Suprapubic skin (tissue), 4 donors: Measurements from ENCODE around the gene URAD. TPM values are rescaled to one million over a fixed set of nuclear protein-coding genes. Genes with fewer than 3 reads are reported as not detected.

Source experiments
- DNase-seq, 2 donors: peaks; one replicate each; pipeline ENCODE4 v3.0.0-alpha.2; 2019; ENCODE audit warnings: low spot score in 2 of 2
- H3K27ac ChIP-seq: fragments of 200-600 bp; sonication (generic); one replicate; pipeline ENCODE4 v1.5.1; 2019
- H3K27me3 ChIP-seq: fragments of 200-600 bp; sonication (generic); one replicate; pipeline ENCODE4 v1.5.1; 2019
- H3K36me3 ChIP-seq: fragments of 200-600 bp; sonication (generic); one replicate; pipeline ENCODE4 v1.5.1; 2019
- H3K4me1 ChIP-seq: fragments of 200-600 bp; sonication (generic); one replicate; pipeline ENCODE4 v1.5.1; 2019
- H3K4me3 ChIP-seq: fragments of 200-600 bp; sonication (generic); one replicate; pipeline ENCODE4 v1.5.1; 2019; ENCODE audit warnings: mild to moderate bottlenecking
- H3K9me3 ChIP-seq: fragments of 200-600 bp; sonication (generic); one replicate; pipeline ENCODE4 v1.5.1; 2019
- CTCF ChIP-seq, 2 donors: fragments of 200-600 bp in 1 of 2; fragments of 450-650 bp in 1 of 2; sonication (generic) in 1 of 2; IDR thresholded peaks; one replicate each; pipeline ENCODE4 v1.5.1; 2016 to 2019; ENCODE audit warnings: antibody characterized with exemption in 2 of 2, mild to moderate bottlenecking in 1 of 2, moderate library complexity in 1 of 2
- EP300 ChIP-seq: sonication (generic); formaldehyde crosslinking; IDR thresholded peaks from one replicate; pipeline ENCODE4 v1.6.1; 2017; ENCODE audit warnings: antibody characterized with exemption
- POLR2A ChIP-seq, 2 donors: fragments of 450-650 bp; IDR thresholded peaks; one replicate each; pipeline ENCODE4 v1.6.1; 2017; ENCODE audit warnings: antibody characterized with exemption in 2 of 2, mild to moderate bottlenecking in 2 of 2, moderate library complexity in 2 of 2
- POLR2AphosphoS5 ChIP-seq, 3 donors: sonication (generic); formaldehyde crosslinking; IDR thresholded peaks; one replicate each; pipeline ENCODE4 v1.6.1; 2017; ENCODE audit warnings: antibody characterized with exemption in 3 of 3
- WGBS: methylation state at CpG from one replicate; pipeline ENCODE4 v1.1.5; 2018; 5-methylcytosine and 5-hydroxymethylcytosine counted together
- total RNA-seq, 4 donors: library from RNA; depleted of rRNA; stranded (reverse); fragments of >200 nt; gene quantifications; one replicate each; pipeline ENCODE4 v1.1.0, GENCODE V29; 2016

URAD gene
- total RNA-seq, 4 donors from 2014 or later: not detected

DNA sequence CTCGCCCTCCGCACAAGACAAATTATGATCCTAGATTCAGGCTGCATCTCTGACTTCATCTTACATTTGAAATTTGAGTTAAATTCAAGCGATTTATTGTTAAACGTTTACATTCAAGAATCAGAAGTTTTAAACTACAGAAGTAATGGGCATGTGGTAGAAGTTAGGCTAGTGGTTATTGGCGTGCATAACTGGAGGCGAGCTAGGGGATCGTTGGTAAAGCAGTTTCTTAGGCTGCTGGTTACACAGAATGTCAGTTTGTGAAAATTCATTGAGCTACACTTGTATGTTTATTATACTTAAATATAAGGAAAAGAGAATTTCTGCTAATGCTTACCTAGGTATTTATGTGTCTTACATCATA lies 18.6 kb downstream of the URAD start:
- DNase-seq: no peak
- Histone ChIP-seq H3K4me1 (peaks cover 30% of the 10 kb centered on the region), H3K27ac (no peak overlapping the region), H3K9me3 (no peaks in the 10 kb centered on the region), H3K4me3 (no peak overlapping the region), H3K27me3 (peaks cover 100% of the 10 kb centered on the region), H3K36me3 (no peaks in the 10 kb centered on the region)
- TF ChIP-seq POLR2A (IDR thresholded peaks at IDR 0.05) (no peak), POLR2AphosphoS5 (IDR thresholded peaks at IDR 0.05) (no peak), CTCF (IDR thresholded peaks at IDR 0.05) (no peak), EP300 (no peak)
- 19% methylated on average over 7 of the region's 7 CpGs for WGBS

DNA sequence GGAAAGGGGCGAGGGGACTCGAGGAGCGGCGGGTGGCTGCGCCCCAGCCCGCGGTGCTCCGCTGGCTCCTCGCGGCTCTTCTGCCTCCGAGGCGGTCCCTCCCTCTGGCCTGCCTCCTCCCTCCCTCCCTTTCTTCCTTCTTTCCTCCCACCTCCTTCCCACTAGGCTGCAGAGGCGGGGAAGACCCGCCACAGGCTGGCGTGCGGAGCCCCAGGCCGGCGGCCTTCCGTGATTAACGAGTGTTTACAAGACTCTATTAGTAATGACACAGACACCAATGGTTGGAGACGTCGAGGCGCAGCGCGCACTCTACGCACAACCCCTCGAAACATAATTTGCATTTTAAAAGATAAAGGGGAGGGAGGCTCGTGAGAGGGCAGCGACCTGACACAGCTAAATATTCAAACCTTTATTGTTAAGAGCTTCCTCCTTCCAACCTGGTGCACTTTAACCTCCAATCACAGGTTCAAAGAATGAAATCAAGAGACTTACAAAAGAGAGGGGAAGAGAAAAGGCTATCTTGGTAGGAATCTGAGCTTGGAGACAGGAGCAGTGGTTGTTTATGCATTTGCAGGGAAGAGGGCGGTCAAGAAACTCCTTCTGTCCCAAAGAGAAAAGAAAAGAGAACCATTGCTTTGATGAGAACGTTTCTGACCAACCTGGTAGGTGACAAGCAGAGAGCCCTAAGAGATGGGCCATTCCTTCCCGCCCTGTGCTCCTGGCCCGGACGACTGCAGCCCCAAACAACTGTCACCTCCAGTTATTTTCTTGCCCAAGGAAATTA lies 19.2 kb downstream of the URAD start, which contains the start of gene CDX2:
Gene CDX2 (minus strand): TSS at position 234 of the 784 bp plus-strand sequence. CDS start 309 bp downstream, outside the sequence.
- 7% methylated on average over 25 of the region's 34 CpGs for WGBS
- Histone ChIP-seq H3K27ac (no peak within 1 kb of the TSS), H3K4me1 (peaks cover 30% of the 10 kb centered on the region), H3K27me3 (peaks cover 100% of the 10 kb centered on the region), H3K4me3 (peak within 1 kb of the TSS; percentile 26), H3K36me3 (no peaks in the 10 kb centered on the region), H3K9me3 (no peaks in the 10 kb centered on the region)
- peak in 1 of 2 donors; percentile 59 for DNase-seq
- TF ChIP-seq CTCF (IDR thresholded peaks at IDR 0.05): no peak
- TF ChIP-seq POLR2AphosphoS5 (IDR thresholded peaks at IDR 0.05): no peak
- TF ChIP-seq POLR2A (IDR thresholded peaks at IDR 0.05): no peak
- no peak for TF ChIP-seq EP300

DNA sequence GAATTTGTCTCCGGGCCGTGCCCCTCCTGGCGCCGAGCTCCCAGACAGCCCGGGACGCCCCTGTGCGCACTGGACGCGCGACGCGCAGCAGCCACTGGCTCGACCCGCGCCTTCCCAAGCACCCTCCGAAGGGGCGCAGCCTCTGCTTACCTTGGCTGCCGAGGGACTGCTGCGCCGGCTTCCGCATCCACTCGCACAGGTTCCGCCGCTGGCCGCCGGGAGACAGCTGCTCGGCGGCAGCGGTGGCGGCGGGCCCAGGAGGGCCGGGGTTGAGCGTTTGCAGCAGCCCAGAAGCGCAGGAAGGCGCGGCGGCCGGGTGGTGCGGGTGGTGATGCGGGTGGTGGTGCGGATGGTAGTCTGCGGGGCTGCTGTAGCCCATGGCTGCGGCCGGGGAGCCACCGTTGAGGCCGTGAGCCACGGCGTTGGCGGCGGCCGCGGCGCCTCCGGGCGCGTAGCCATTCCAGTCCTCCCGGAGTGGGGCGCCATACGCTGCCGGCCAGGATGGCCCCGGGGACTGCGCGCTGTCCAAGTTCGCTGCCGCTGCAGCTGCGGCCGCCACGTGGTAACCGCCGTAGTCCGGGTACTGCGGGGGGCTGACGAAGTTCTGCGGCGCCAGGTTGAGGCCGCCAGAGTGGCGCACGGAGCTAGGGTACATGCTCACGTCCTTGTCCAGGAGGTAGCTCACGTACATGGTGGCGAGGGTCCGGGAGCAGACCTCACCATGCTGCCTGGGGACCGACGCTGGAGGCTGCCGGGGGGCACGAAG lies 20.0 kb downstream of the URAD start:
- DNase-seq: peak in 1 of 2 donors; percentile 55
- WGBS: no CpG with 5 or more reads among the region's 86 CpGs
- peaks cover 98% of the 10 kb centered on the region for H3K27me3 ChIP-seq
- TF ChIP-seq CTCF (IDR thresholded peaks at IDR 0.05) (no peak), POLR2A (IDR thresholded peaks at IDR 0.05) (no peak), POLR2AphosphoS5 (IDR thresholded peaks at IDR 0.05) (no peak), EP300 (no peak)
- no peak overlapping the region for H3K27ac ChIP-seq
- no peaks in the 10 kb centered on the region for H3K36me3 ChIP-seq
- H3K4me1 ChIP-seq: peaks cover 30% of the 10 kb centered on the region
- H3K9me3 ChIP-seq: no peaks in the 10 kb centered on the region
- H3K4me3 ChIP-seq: peak overlapping the region; percentile 26

GRCh38 chr13:27967736-27968315 lies 20.7 kb downstream of the URAD start:
- Histone ChIP-seq H3K4me1 (peaks cover 30% of the 10 kb centered on the region), H3K27ac (no peak overlapping the region), H3K36me3 (no peaks in the 10 kb centered on the region), H3K9me3 (no peaks in the 10 kb centered on the region), H3K27me3 (peaks cover 98% of the 10 kb centered on the region), H3K4me3 (peak overlapping the region; percentile 26)
- no peak for DNase-seq
- TF ChIP-seq CTCF (IDR thresholded peaks at IDR 0.05): no peak
- no peak for TF ChIP-seq POLR2A (IDR thresholded peaks at IDR 0.05)
- no peak for TF ChIP-seq EP300
- TF ChIP-seq POLR2AphosphoS5 (IDR thresholded peaks at IDR 0.05): no peak
- 3% methylated on average over 15 of the region's 33 CpGs for WGBS
